Measurements from ENCODE around the gene PRCC.

Gene PRCC

GRCh38 chr1:156733989-156734584, 33.2 kb upstream of the PRCC start:
- no peaks in the 10 kb centered on the region for H3K27me3 ChIP-seq (replicated peaks; ENCODE audit: control insufficient read depth, insufficient read depth, low read length, poor library complexity, severe bottlenecking)
- H3K4me3 ChIP-seq (ENCODE audit: insufficient read depth, low read depth, low read length, poor library complexity, severe bottlenecking), result no peak overlapping the region
- no peaks in the 10 kb centered on the region for H3K9me3 ChIP-seq (ENCODE audit: control insufficient read depth, low read length)
- no peak overlapping the region for H3K27ac ChIP-seq (ENCODE audit: insufficient read depth, low read length, poor library complexity, severe bottlenecking)
- DNase-seq, result no peak
- no peaks in the 10 kb centered on the region for H3K4me1 ChIP-seq (ENCODE audit: control insufficient read depth, insufficient read depth, low read length, poor library complexity, severe bottlenecking)
- H3K36me3 ChIP-seq (ENCODE audit: control insufficient read depth, insufficient read depth, low read length), result peaks cover 19% of the 10 kb centered on the region

GRCh38 chr1:156738407-156738806, 28.9 kb upstream of the PRCC start:
- Histone ChIP-seq H3K4me1 (ENCODE audit: control insufficient read depth, insufficient read depth, low read length, poor library complexity, severe bottlenecking) (peaks cover 14% of the 10 kb centered on the region), H3K36me3 (ENCODE audit: control insufficient read depth, insufficient read depth, low read length) (peaks cover 28% of the 10 kb centered on the region), H3K4me3 (ENCODE audit: insufficient read depth, low read depth, low read length, poor library complexity, severe bottlenecking) (no peak overlapping the region), H3K9me3 (ENCODE audit: control insufficient read depth, low read length) (no peaks in the 10 kb centered on the region), H3K27me3 (replicated peaks; ENCODE audit: control insufficient read depth, insufficient read depth, low read length, poor library complexity, severe bottlenecking) (no peaks in the 10 kb centered on the region), H3K27ac (ENCODE audit: insufficient read depth, low read length, poor library complexity, severe bottlenecking) (no peak overlapping the region)
- DNase-seq, result no peak

- Histone ChIP-seq H3K36me3 (ENCODE audit: control insufficient read depth, insufficient read depth, low read length) (peaks cover 33% of the 10 kb centered on the region), H3K9me3 (ENCODE audit: control insufficient read depth, low read length) (no peaks in the 10 kb centered on the region), H3K27me3 (replicated peaks; ENCODE audit: control insufficient read depth, insufficient read depth, low read length, poor library complexity, severe bottlenecking) (no peaks in the 10 kb centered on the region), H3K4me1 (ENCODE audit: control insufficient read depth, insufficient read depth, low read length, poor library complexity, severe bottlenecking) (peaks cover 14% of the 10 kb centered on the region), H3K27ac (ENCODE audit: insufficient read depth, low read length, poor library complexity, severe bottlenecking) (no peak overlapping the region), H3K4me3 (ENCODE audit: insufficient read depth, low read depth, low read length, poor library complexity, severe bottlenecking) (no peak overlapping the region)
- no peak for DNase-seq
These were observed 28.4 kb upstream of the PRCC start for GRCh38 chr1:156738916-156739315.

GRCh38 chr1:156740237-156740740, 27.0 kb upstream of the PRCC start:
- no peak for DNase-seq
- H3K9me3 ChIP-seq (ENCODE audit: control insufficient read depth, low read length), result no peaks in the 10 kb centered on the region
- H3K4me3 ChIP-seq (ENCODE audit: insufficient read depth, low read depth, low read length, poor library complexity, severe bottlenecking), result peak overlapping the region; percentile 58
- peaks cover 45% of the 10 kb centered on the region for H3K36me3 ChIP-seq (ENCODE audit: control insufficient read depth, insufficient read depth, low read length)
- peak overlapping the region; percentile 74 for H3K27ac ChIP-seq (ENCODE audit: insufficient read depth, low read length, poor library complexity, severe bottlenecking)
- no peaks in the 10 kb centered on the region for H3K27me3 ChIP-seq (replicated peaks; ENCODE audit: control insufficient read depth, insufficient read depth, low read length, poor library complexity, severe bottlenecking)
- H3K4me1 ChIP-seq (ENCODE audit: control insufficient read depth, insufficient read depth, low read length, poor library complexity, severe bottlenecking), result peaks cover 14% of the 10 kb centered on the region

GRCh38 chr1:156740741-156741480, 26.4 kb upstream of the PRCC start, which contains the start of gene MRPL24:
TSS of gene MRPL24 (minus strand) at chr1:156741088. CDS start at chr1:156738704, 2,384 bp downstream.
- Histone ChIP-seq H3K27me3 (replicated peaks; ENCODE audit: control insufficient read depth, insufficient read depth, low read length, poor library complexity, severe bottlenecking) (no peaks in the 10 kb centered on the region), H3K36me3 (ENCODE audit: control insufficient read depth, insufficient read depth, low read length) (peaks cover 47% of the 10 kb centered on the region), H3K4me3 (ENCODE audit: insufficient read depth, low read depth, low read length, poor library complexity, severe bottlenecking) (peak within 1 kb of the TSS; percentile 58), H3K9me3 (ENCODE audit: control insufficient read depth, low read length) (no peaks in the 10 kb centered on the region), H3K27ac (ENCODE audit: insufficient read depth, low read length, poor library complexity, severe bottlenecking) (peak within 1 kb of the TSS; percentile 74), H3K4me1 (ENCODE audit: control insufficient read depth, insufficient read depth, low read length, poor library complexity, severe bottlenecking) (peaks cover 17% of the 10 kb centered on the region)
- DNase-seq, result peak; percentile 96 to 97 (median 96)

- Histone ChIP-seq H3K27ac (ENCODE audit: insufficient read depth, low read length, poor library complexity, severe bottlenecking) (peak overlapping the region; percentile 74), H3K27me3 (replicated peaks; ENCODE audit: control insufficient read depth, insufficient read depth, low read length, poor library complexity, severe bottlenecking) (no peaks in the 10 kb centered on the region), H3K36me3 (ENCODE audit: control insufficient read depth, insufficient read depth, low read length) (peaks cover 45% of the 10 kb centered on the region), H3K9me3 (ENCODE audit: control insufficient read depth, low read length) (no peaks in the 10 kb centered on the region), H3K4me3 (ENCODE audit: insufficient read depth, low read depth, low read length, poor library complexity, severe bottlenecking) (peak overlapping the region; percentile 33), H3K4me1 (ENCODE audit: control insufficient read depth, insufficient read depth, low read length, poor library complexity, severe bottlenecking) (peaks cover 21% of the 10 kb centered on the region)
- DNase-seq, result no peak
These were observed 25.8 kb upstream of the PRCC start for GRCh38 chr1:156741481-156741983.

- no peak for DNase-seq
- Histone ChIP-seq H3K27me3 (replicated peaks; ENCODE audit: control insufficient read depth, insufficient read depth, low read length, poor library complexity, severe bottlenecking) (no peaks in the 10 kb centered on the region), H3K27ac (ENCODE audit: insufficient read depth, low read length, poor library complexity, severe bottlenecking) (peak overlapping the region; percentile 74), H3K4me1 (ENCODE audit: control insufficient read depth, insufficient read depth, low read length, poor library complexity, severe bottlenecking) (peaks cover 26% of the 10 kb centered on the region), H3K4me3 (ENCODE audit: insufficient read depth, low read depth, low read length, poor library complexity, severe bottlenecking) (no peak overlapping the region), H3K36me3 (ENCODE audit: control insufficient read depth, insufficient read depth, low read length) (peaks cover 40% of the 10 kb centered on the region), H3K9me3 (ENCODE audit: control insufficient read depth, low read length) (no peaks in the 10 kb centered on the region)
These were observed 25.3 kb upstream of the PRCC start for GRCh38 chr1:156742017-156742416.

- H3K4me1 ChIP-seq (ENCODE audit: control insufficient read depth, insufficient read depth, low read length, poor library complexity, severe bottlenecking), result peaks cover 33% of the 10 kb centered on the region
- H3K9me3 ChIP-seq (ENCODE audit: control insufficient read depth, low read length), result no peaks in the 10 kb centered on the region
- DNase-seq, result no peak
- no peak overlapping the region for H3K4me3 ChIP-seq (ENCODE audit: insufficient read depth, low read depth, low read length, poor library complexity, severe bottlenecking)
- H3K27ac ChIP-seq (ENCODE audit: insufficient read depth, low read length, poor library complexity, severe bottlenecking), result no peak overlapping the region
- no peaks in the 10 kb centered on the region for H3K27me3 ChIP-seq (replicated peaks; ENCODE audit: control insufficient read depth, insufficient read depth, low read length, poor library complexity, severe bottlenecking)
- peaks cover 32% of the 10 kb centered on the region for H3K36me3 ChIP-seq (ENCODE audit: control insufficient read depth, insufficient read depth, low read length)
These were observed 24.5 kb upstream of the PRCC start for GRCh38 chr1:156742801-156743200.

- no peak overlapping the region for H3K4me3 ChIP-seq (ENCODE audit: insufficient read depth, low read depth, low read length, poor library complexity, severe bottlenecking)
- H3K4me1 ChIP-seq (ENCODE audit: control insufficient read depth, insufficient read depth, low read length, poor library complexity, severe bottlenecking), result peaks cover 41% of the 10 kb centered on the region
- no peaks in the 10 kb centered on the region for H3K27me3 ChIP-seq (replicated peaks; ENCODE audit: control insufficient read depth, insufficient read depth, low read length, poor library complexity, severe bottlenecking)
- H3K27ac ChIP-seq (ENCODE audit: insufficient read depth, low read length, poor library complexity, severe bottlenecking), result no peak overlapping the region
- peaks cover 31% of the 10 kb centered on the region for H3K36me3 ChIP-seq (ENCODE audit: control insufficient read depth, insufficient read depth, low read length)
- DNase-seq, result no peak
- no peaks in the 10 kb centered on the region for H3K9me3 ChIP-seq (ENCODE audit: control insufficient read depth, low read length)
These were observed 23.7 kb upstream of the PRCC start for GRCh38 chr1:156743367-156744302.

All from effector memory CD4-positive, alpha-beta T cell (primary cell).